HEK293 (cell line): ENCODE measurements around the gene DGKB.

Experiments
- CTCF ChIA-PET: fragments of 350-600 bp; formaldehyde crosslinking; extraction: SDS; loops from one replicate; lab custom pipeline; 2021; ENCODE audit warnings: antibody characterized with exemption; lab: Yijun Ruan, JAX
- POLR2A ChIA-PET: fragments of 300-600 bp; formaldehyde crosslinking; extraction: SDS; loops from one replicate; lab custom pipeline; 2020; ENCODE audit warnings: antibody characterized with exemption, inconsistent platforms; lab: Yijun Ruan, JAX
- H3K27ac ChIP-seq: fragments of 200-500 bp; sonication (Bioruptor generic); 2 replicates; pipeline ENCODE4 v1.5.1; 2014; ENCODE audit warnings: low read depth, low read length, control low read depth, inconsistent platforms; ENCODE audit errors: extremely low read depth
- H3K36me3 ChIP-seq, 2 experiments: fragments of 200-500 bp in 1 of 2; sonication (Bioruptor generic) in 1 of 2; 1 replicate in 1 of 2; 2 replicates in 1 of 2; pipeline ENCODE4 v1.5.1; 2014 to 2017; ENCODE audit warnings: inconsistent platforms in 2 of 2, low read length in 2 of 2; ENCODE audit not compliant: control insufficient read depth in 2 of 2, insufficient read depth in 1 of 2
- H3K4me1 ChIP-seq: fragments of 200-500 bp; sonication (Bioruptor generic); 2 replicates; pipeline ENCODE4 v1.5.1; 2014; ENCODE audit warnings: mild to moderate bottlenecking, low read length, inconsistent platforms; ENCODE audit not compliant: control insufficient read depth, insufficient read depth
- H3K4me3 ChIP-seq: 2 replicates; pipeline ENCODE4 v1.5.1; 2011; ENCODE audit warnings: low read depth, mild to moderate bottlenecking, control low read depth, low read length, moderate library complexity
- H3K9me3 ChIP-seq: fragments of 200-500 bp; sonication (Bioruptor generic); 2 replicates; pipeline ENCODE4 v1.5.1; 2014; ENCODE audit warnings: low read depth, low read length, inconsistent platforms; ENCODE audit not compliant: control insufficient read depth, insufficient read depth
- GLI2 ChIP-seq: fragments of 450-650 bp; formaldehyde crosslinking; IDR thresholded peaks from 2 replicates; pipeline ENCODE4; 2017; ENCODE audit warnings: missing biosample characterization, missing genetic modification characterization, low read depth, borderline replicate concordance
- KLF9 ChIP-seq: fragments of 450-650 bp; formaldehyde crosslinking; IDR thresholded peaks from 2 replicates; pipeline ENCODE4 v1.5.1; 2016; ENCODE audit warnings: missing biosample characterization, missing genetic modification characterization, low read depth
- RBAK ChIP-seq: fragments of 450-650 bp; formaldehyde crosslinking; IDR thresholded peaks from 2 replicates; pipeline ENCODE4 v1.5.1; 2016; ENCODE audit warnings: missing biosample characterization, missing genetic modification characterization
- SCRT2 ChIP-seq: fragments of 450-650 bp; formaldehyde crosslinking; IDR thresholded peaks from 2 replicates; pipeline ENCODE4 v1.5.1; 2016; ENCODE audit warnings: missing biosample characterization, missing genetic modification characterization
- SP3 ChIP-seq: fragments of 450-650 bp; formaldehyde crosslinking; IDR thresholded peaks from 2 replicates; pipeline ENCODE4 v1.5.1; 2016; ENCODE audit warnings: missing biosample characterization, missing genetic modification characterization
- ZBTB48 ChIP-seq: fragments of 450-650 bp; formaldehyde crosslinking; IDR thresholded peaks from 2 replicates; pipeline ENCODE4 v1.5.1; 2016; ENCODE audit warnings: missing biosample characterization, missing genetic modification characterization
- ZFP69B ChIP-seq: fragments of 450-650 bp; formaldehyde crosslinking; IDR thresholded peaks from 2 replicates; pipeline ENCODE4 v1.5.1; 2016; ENCODE audit warnings: missing biosample characterization, missing genetic modification characterization
- ZNF112 ChIP-seq: fragments of 450-650 bp; formaldehyde crosslinking; IDR thresholded peaks from 2 replicates; pipeline ENCODE4 v1.5.0; 2017; ENCODE audit warnings: missing biosample characterization, missing genetic modification characterization
- ZNF155 ChIP-seq: fragments of 450-650 bp; formaldehyde crosslinking; IDR thresholded peaks from 2 replicates; pipeline ENCODE4 v1.5.1; 2016; ENCODE audit warnings: missing biosample characterization, missing genetic modification characterization
- ZNF157 ChIP-seq: fragments of 450-650 bp; formaldehyde crosslinking; IDR thresholded peaks from 2 replicates; pipeline ENCODE4 v1.5.1; 2016; ENCODE audit warnings: missing biosample characterization, missing genetic modification characterization
- ZNF16 ChIP-seq: fragments of 450-650 bp; formaldehyde crosslinking; IDR thresholded peaks from 2 replicates; pipeline ENCODE4 v1.5.1; 2016; ENCODE audit warnings: low read depth, missing biosample characterization, missing genetic modification characterization
- ZNF175 ChIP-seq: fragments of 450-650 bp; formaldehyde crosslinking; IDR thresholded peaks from 2 replicates; pipeline ENCODE4 v1.5.1; 2016; ENCODE audit warnings: missing biosample characterization, missing genetic modification characterization
- ZNF398 ChIP-seq: fragments of 450-650 bp; formaldehyde crosslinking; IDR thresholded peaks from 2 replicates; pipeline ENCODE4 v1.5.1; 2017; ENCODE audit warnings: missing biosample characterization, missing genetic modification characterization
- ZNF426 ChIP-seq: fragments of 450-650 bp; formaldehyde crosslinking; IDR thresholded peaks from 2 replicates; pipeline ENCODE4 v1.5.1; 2017; ENCODE audit warnings: missing biosample characterization, missing genetic modification characterization, mild to moderate bottlenecking, inconsistent platforms, moderate library complexity
- ZNF624 ChIP-seq: fragments of 450-650 bp; formaldehyde crosslinking; IDR thresholded peaks from 2 replicates; pipeline ENCODE4 v1.5.1; 2017; ENCODE audit warnings: missing biosample characterization, missing genetic modification characterization
- ZNF670 ChIP-seq: fragments of 450-650 bp; formaldehyde crosslinking; IDR thresholded peaks from 2 replicates; pipeline ENCODE4 v1.5.1; 2016; ENCODE audit warnings: missing biosample characterization, missing genetic modification characterization, low read depth
- ZNF701 ChIP-seq: fragments of 450-650 bp; formaldehyde crosslinking; IDR thresholded peaks from 2 replicates; pipeline ENCODE4 v1.5.1; 2016; ENCODE audit warnings: missing biosample characterization, missing genetic modification characterization
- ZNF704 ChIP-seq: fragments of 450-650 bp; formaldehyde crosslinking; IDR thresholded peaks from 2 replicates; pipeline ENCODE4 v1.5.1; 2016; ENCODE audit warnings: missing biosample characterization, missing genetic modification characterization
- ZNF76 ChIP-seq: fragments of 450-650 bp; formaldehyde crosslinking; IDR thresholded peaks from 2 replicates; pipeline ENCODE4; 2016; ENCODE audit warnings: low read depth, missing biosample characterization, missing genetic modification characterization, borderline replicate concordance
- ZNF768 ChIP-seq: fragments of 450-650 bp; formaldehyde crosslinking; IDR thresholded peaks from 2 replicates; pipeline ENCODE4 v1.5.1; 2018; ENCODE audit warnings: missing biosample characterization, mild to moderate bottlenecking, missing genetic modification characterization
- ZNF776 ChIP-seq: fragments of 450-650 bp; formaldehyde crosslinking; IDR thresholded peaks from 2 replicates; pipeline ENCODE4 v1.5.0; 2017; ENCODE audit warnings: missing biosample characterization, missing genetic modification characterization, borderline replicate concordance
- ZNF777 ChIP-seq: fragments of 450-650 bp; formaldehyde crosslinking; IDR thresholded peaks from 2 replicates; pipeline ENCODE4 v1.5.1; 2017; ENCODE audit warnings: missing biosample characterization, missing genetic modification characterization, borderline replicate concordance
- ZSCAN16 ChIP-seq: fragments of 450-650 bp; formaldehyde crosslinking; IDR thresholded peaks from 2 replicates; pipeline ENCODE4 v1.5.1; 2016; ENCODE audit warnings: missing biosample characterization, missing genetic modification characterization
- TF ChIP-seq, protein P1 (sequence below): fragments of 450-650 bp; formaldehyde crosslinking; IDR thresholded peaks from 2 replicates; pipeline ENCODE4 v1.5.1; 2016; ENCODE audit warnings: missing biosample characterization, missing genetic modification characterization, borderline replicate concordance
- TF ChIP-seq, protein P2 (sequence below): fragments of 450-650 bp; formaldehyde crosslinking; IDR thresholded peaks from 2 replicates; pipeline ENCODE4 v1.5.1; 2016; ENCODE audit warnings: missing biosample characterization, missing genetic modification characterization

DGKB gene

DNA sequence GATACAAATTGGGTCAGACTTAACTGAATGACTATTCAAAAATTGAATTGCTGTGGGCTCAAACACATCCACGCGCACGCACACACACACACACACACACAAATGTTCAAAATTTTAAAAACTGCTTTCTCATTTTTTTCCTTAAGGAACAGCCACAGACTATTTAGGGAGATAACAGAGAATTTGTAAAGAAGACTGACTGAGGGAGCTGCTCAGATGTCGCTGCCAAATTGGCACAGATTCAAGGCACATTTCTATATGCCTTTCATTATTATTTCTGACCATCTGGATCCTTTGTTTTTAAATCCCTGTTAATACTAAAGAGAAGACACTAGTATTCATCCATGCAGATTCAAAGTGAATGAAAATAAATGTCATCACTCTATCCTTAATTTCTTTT is 154.8 kb downstream of the DGKB start:
- no peak overlapping the region for H3K27ac ChIP-seq
- CTCF ChIA-PET = interaction anchor here (0.6 kb wide), 1 partner anchor 54 kb away, joined by 3 read pairs; no protein-coding TSS in a partner anchor

DNA sequence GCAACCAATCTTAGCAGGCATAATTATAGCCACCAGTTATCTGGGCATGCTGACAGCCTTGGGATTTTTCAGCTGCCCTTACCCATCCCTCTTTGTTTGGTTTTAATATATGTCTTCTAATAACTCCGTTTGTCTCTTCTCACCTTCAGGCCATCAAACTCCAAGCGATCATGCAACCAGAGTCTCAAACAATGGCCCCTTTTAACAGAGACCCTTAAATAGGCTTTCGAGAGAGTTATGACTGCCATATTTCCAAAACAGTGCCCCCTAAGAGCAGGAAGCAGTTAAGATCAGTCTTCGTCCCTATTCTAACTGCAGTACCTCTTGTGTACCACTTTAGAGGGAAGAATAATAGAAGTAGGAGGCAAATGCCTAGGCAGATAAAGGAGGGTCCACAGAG is 157.5 kb downstream of the DGKB start:
- POLR2A ChIA-PET = no interaction called here

More for the DNA sequence above, 154.8 kb downstream of the DGKB start:
- TF ChIP-seq ZBTB48 (tag by site-specific recombination) = no peak
- no peak for TF ChIP-seq ZNF624
- TF ChIP-seq ZNF155 (tag by site-specific recombination) = no peak
- no peak for TF ChIP-seq ZNF776
- TF ChIP-seq, protein P1, sequence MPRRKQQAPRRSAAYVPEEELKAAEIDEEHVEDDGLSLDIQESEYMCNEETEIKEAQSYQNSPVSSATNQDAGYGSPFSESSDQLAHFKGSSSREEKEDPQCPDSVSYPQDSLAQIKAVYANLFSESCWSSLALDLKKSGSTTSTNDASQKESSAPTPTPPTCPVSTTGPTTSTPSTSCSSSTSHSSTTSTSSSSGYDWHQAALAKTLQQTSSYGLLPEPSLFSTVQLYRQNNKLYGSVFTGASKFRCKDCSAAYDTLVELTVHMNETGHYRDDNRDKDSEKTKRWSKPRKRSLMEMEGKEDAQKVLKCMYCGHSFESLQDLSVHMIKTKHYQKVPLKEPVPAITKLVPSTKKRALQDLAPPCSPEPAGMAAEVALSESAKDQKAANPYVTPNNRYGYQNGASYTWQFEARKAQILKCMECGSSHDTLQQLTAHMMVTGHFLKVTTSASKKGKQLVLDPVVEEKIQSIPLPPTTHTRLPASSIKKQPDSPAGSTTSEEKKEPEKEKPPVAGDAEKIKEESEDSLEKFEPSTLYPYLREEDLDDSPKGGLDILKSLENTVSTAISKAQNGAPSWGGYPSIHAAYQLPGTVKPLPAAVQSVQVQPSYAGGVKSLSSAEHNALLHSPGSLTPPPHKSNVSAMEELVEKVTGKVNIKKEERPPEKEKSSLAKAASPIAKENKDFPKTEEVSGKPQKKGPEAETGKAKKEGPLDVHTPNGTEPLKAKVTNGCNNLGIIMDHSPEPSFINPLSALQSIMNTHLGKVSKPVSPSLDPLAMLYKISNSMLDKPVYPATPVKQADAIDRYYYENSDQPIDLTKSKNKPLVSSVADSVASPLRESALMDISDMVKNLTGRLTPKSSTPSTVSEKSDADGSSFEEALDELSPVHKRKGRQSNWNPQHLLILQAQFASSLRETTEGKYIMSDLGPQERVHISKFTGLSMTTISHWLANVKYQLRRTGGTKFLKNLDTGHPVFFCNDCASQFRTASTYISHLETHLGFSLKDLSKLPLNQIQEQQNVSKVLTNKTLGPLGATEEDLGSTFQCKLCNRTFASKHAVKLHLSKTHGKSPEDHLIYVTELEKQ (tag by site-specific recombination) = no peak
- no peak for TF ChIP-seq ZNF701 (tag by site-specific recombination)
- Histone ChIP-seq H3K9me3 (no peaks in the 10 kb centered on the region), H3K4me1 (no peaks in the 10 kb centered on the region), H3K36me3 (no peaks in the 10 kb centered on the region), H3K4me3 (no peak overlapping the region)
- POLR2A ChIA-PET = no interaction called here

More for the DNA sequence above, 157.5 kb downstream of the DGKB start:
- no peak overlapping the region for H3K27ac ChIP-seq
- CTCF ChIA-PET = no interaction called here
- no peaks in the 10 kb centered on the region for H3K9me3 ChIP-seq
- TF ChIP-seq ZSCAN16 (tag by site-specific recombination) (no peak), ZFP69B (tag by site-specific recombination) (no peak), ZNF704 (tag by site-specific recombination) (no peak), SP3 (tag by site-specific recombination) (no peak), ZNF768 (tag by site-specific recombination) (no peak), RBAK (tag by site-specific recombination) (no peak), ZNF112 (tag by site-specific recombination) (no peak), GLI2 (tag by site-specific recombination) (no peak), ZNF398 (tag by site-specific recombination) (no peak), ZNF157 (tag by site-specific recombination) (no peak), ZNF670 (tag by site-specific recombination) (no peak), ZNF16 (no peak), KLF9 (tag by site-specific recombination) (no peak), SCRT2 (tag by site-specific recombination) (no peak), ZNF426 (tag by site-specific recombination) (no peak), ZNF76 (tag by site-specific recombination) (no peak), ZNF777 (tag by site-specific recombination) (no peak), ZNF175 (tag by site-specific recombination) (no peak)
- TF ChIP-seq, protein P2, sequence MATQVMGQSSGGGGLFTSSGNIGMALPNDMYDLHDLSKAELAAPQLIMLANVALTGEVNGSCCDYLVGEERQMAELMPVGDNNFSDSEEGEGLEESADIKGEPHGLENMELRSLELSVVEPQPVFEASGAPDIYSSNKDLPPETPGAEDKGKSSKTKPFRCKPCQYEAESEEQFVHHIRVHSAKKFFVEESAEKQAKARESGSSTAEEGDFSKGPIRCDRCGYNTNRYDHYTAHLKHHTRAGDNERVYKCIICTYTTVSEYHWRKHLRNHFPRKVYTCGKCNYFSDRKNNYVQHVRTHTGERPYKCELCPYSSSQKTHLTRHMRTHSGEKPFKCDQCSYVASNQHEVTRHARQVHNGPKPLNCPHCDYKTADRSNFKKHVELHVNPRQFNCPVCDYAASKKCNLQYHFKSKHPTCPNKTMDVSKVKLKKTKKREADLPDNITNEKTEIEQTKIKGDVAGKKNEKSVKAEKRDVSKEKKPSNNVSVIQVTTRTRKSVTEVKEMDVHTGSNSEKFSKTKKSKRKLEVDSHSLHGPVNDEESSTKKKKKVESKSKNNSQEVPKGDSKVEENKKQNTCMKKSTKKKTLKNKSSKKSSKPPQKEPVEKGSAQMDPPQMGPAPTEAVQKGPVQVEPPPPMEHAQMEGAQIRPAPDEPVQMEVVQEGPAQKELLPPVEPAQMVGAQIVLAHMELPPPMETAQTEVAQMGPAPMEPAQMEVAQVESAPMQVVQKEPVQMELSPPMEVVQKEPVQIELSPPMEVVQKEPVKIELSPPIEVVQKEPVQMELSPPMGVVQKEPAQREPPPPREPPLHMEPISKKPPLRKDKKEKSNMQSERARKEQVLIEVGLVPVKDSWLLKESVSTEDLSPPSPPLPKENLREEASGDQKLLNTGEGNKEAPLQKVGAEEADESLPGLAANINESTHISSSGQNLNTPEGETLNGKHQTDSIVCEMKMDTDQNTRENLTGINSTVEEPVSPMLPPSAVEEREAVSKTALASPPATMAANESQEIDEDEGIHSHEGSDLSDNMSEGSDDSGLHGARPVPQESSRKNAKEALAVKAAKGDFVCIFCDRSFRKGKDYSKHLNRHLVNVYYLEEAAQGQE (tag by site-specific recombination) = no peak
- H3K4me1 ChIP-seq = no peaks in the 10 kb centered on the region
- H3K4me3 ChIP-seq = no peak overlapping the region
- no peaks in the 10 kb centered on the region for H3K36me3 ChIP-seq
